CD4-positive, alpha-beta T cell (primary cell): ENCODE data around the gene ZDHHC1. TPM values are rescaled to one million over a fixed set of nuclear protein-coding genes. Genes with fewer than 3 reads are reported as not detected.

Source experiments
- ATAC-seq: fragments of 200-7000 bp; cut with Tn5 transposase; one replicate; pipeline ENCODE4 v1.10.0; 2022; ENCODE audit warnings: mild to moderate bottlenecking; ENCODE audit not compliant: poor library complexity
- CTCF ChIA-PET: fragments of 350-600 bp; sonication (Branson Sonifier 250); formaldehyde crosslinking; loops from one replicate; lab custom pipeline; 2021; ENCODE audit warnings: antibody characterized with exemption, inconsistent platforms; lab: Charles Lee
- POLR2A ChIA-PET: fragments of 350-600 bp; sonication (Branson Sonifier 250); formaldehyde crosslinking; loops from one replicate; lab custom pipeline; 2021; ENCODE audit warnings: antibody characterized with exemption, inconsistent platforms; lab: Charles Lee
- DNase-seq, 14 experiments: peaks; one replicate each; pipeline ENCODE4 v3.0.0-alpha.2; 2013 to 2020; ENCODE audit warnings: mixed read lengths in 2 of 14
- H3K27ac ChIP-seq, 2 donors: one replicate each; pipeline versions ENCODE4 v1.5.1 to v1.7.0; 2013; ENCODE audit warnings: low read length in 2 of 2, low read depth in 1 of 2, mild to moderate bottlenecking in 1 of 2
- H3K27me3 ChIP-seq, 2 experiments: 1 replicate in 1 of 2; 2 replicates in 1 of 2; pipeline versions ENCODE4 v1.6.1 to v1.7.0; 2013; ENCODE audit warnings: low read length in 2 of 2, control low read depth in 1 of 2, mild to moderate bottlenecking in 1 of 2, moderate library complexity in 1 of 2; ENCODE audit not compliant: insufficient read depth in 2 of 2, control insufficient read depth in 1 of 2
- H3K36me3 ChIP-seq: one replicate; pipeline ENCODE4 v1.6.1; 2013; ENCODE audit warnings: low read length, control low read depth; ENCODE audit not compliant: insufficient read depth
- H3K4me1 ChIP-seq: one replicate; pipeline ENCODE4 v1.6.1; 2013; ENCODE audit warnings: low read length, control low read depth; ENCODE audit not compliant: insufficient read depth
- H3K4me3 ChIP-seq: one replicate; pipeline ENCODE4 v1.5.1; 2013; ENCODE audit warnings: mild to moderate bottlenecking, low read length, moderate library complexity
- H3K9me3 ChIP-seq, 2 experiments: 1 replicate in 1 of 2; 2 replicates in 1 of 2; pipeline versions ENCODE4 v1.6.1 to v1.7.0; 2013; ENCODE audit warnings: low read length in 2 of 2, mild to moderate bottlenecking in 2 of 2, control low read depth in 1 of 2, moderate library complexity in 1 of 2; ENCODE audit not compliant: control insufficient read depth in 1 of 2, insufficient read depth in 1 of 2
- H3K27ac Mint-ChIP-seq: one replicate; pipeline ENCODE4 v1.8.0; 2020; ENCODE audit warnings: mixed read lengths
- H3K27me3 Mint-ChIP-seq: one replicate; pipeline ENCODE4 v1.8.0; 2021; ENCODE audit warnings: mixed read lengths
- H3K36me3 Mint-ChIP-seq: one replicate; pipeline ENCODE4 v1.8.0; 2021; ENCODE audit warnings: low read depth, mixed read lengths
- H3K4me1 Mint-ChIP-seq: one replicate; pipeline ENCODE4 v1.8.0; 2021; ENCODE audit warnings: low read depth, mixed read lengths
- H3K4me3 Mint-ChIP-seq: one replicate; pipeline ENCODE4 v1.8.0; 2020; ENCODE audit warnings: mild to moderate bottlenecking, mixed read lengths
- H3K9me3 Mint-ChIP-seq: one replicate; pipeline ENCODE4 v1.8.0; 2020; ENCODE audit warnings: mixed read lengths
- intact Hi-C, 2 experiments: fragments of 100-400 bp; cut with DNase I in 1 of 2; cut with micrococcal nuclease in 1 of 2; formaldehyde crosslinking; loops; one replicate each; pipeline versions ENCODE4 v1.15.1 to v1.9.0; 2023 to 2025; cut with DNase I, micrococcal nuclease
- total RNA-seq, 174 experiments: library from RNA in 2 of 174; stranded (reverse) in 2 of 174; gene quantifications; one replicate each; pipeline ENCODE4 v1.2.3 and lab custom pipeline; 2021 to 2026
- TF ChIP-seq, protein P1 (sequence below): fragments of 200-600 bp; IDR thresholded peaks from one replicate; pipeline ENCODE4 v1.8.0; 2022; ENCODE audit warnings: antibody characterized with exemption, mild to moderate bottlenecking

The ZDHHC1 gene
- total RNA-seq, 2 experiments from 2014 or later, result 0.22 TPM; not detected in 1

DNA sequence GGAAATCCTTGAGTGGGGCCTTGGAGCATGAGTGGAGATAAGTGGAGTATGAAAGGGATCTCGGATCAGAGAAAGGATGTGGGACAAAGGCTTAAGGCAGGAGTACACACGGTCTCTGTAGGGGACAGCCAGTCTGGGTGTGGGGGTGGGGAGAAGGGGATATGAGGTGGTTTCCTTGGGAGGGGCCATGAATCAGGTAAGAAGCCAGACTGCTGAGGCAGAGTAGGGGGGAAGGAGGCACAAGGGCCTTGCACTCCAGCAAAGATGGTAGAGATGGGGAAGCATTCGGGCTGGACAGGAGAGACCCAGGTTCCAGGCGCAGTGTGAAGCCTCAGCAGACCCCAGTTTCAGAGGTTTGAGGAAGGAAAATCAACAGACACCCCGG, 16.2 kb upstream of the ZDHHC1 start:
- TF ChIP-seq, protein P1, sequence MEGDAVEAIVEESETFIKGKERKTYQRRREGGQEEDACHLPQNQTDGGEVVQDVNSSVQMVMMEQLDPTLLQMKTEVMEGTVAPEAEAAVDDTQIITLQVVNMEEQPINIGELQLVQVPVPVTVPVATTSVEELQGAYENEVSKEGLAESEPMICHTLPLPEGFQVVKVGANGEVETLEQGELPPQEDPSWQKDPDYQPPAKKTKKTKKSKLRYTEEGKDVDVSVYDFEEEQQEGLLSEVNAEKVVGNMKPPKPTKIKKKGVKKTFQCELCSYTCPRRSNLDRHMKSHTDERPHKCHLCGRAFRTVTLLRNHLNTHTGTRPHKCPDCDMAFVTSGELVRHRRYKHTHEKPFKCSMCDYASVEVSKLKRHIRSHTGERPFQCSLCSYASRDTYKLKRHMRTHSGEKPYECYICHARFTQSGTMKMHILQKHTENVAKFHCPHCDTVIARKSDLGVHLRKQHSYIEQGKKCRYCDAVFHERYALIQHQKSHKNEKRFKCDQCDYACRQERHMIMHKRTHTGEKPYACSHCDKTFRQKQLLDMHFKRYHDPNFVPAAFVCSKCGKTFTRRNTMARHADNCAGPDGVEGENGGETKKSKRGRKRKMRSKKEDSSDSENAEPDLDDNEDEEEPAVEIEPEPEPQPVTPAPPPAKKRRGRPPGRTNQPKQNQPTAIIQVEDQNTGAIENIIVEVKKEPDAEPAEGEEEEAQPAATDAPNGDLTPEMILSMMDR, result no peak
- Histone ChIP-seq H3K27ac (no peak overlapping the region), H3K9me3 (peaks cover 0 to 10% of the 10 kb centered on the region in 2 experiments), H3K4me1 (peaks cover 20% of the 10 kb centered on the region), H3K36me3 (peaks cover 5% of the 10 kb centered on the region), H3K4me3 (no peak overlapping the region), H3K27me3 (peaks cover 28 to 32% of the 10 kb centered on the region in 2 experiments)
- DNase-seq (no peak), ATAC-seq (no peak)
- Mint-ChIP-seq H3K27me3 (peaks cover 37% of the 10 kb centered on the region), H3K36me3 (peaks cover 6% of the 10 kb centered on the region), H3K27ac (no peak overlapping the region), H3K4me1 (peaks cover 9% of the 10 kb centered on the region), H3K4me3 (peak overlapping the region; percentile 76), H3K9me3 (no peaks in the 10 kb centered on the region)
- intact Hi-C loops, result loop anchor here in 1 of 2 experiments (5.0 kb wide), 1 partner anchor 80 kb away; no protein-coding TSS in a partner anchor
- POLR2A ChIA-PET, result no interaction called here
- CTCF ChIA-PET, result no interaction called here

DNA sequence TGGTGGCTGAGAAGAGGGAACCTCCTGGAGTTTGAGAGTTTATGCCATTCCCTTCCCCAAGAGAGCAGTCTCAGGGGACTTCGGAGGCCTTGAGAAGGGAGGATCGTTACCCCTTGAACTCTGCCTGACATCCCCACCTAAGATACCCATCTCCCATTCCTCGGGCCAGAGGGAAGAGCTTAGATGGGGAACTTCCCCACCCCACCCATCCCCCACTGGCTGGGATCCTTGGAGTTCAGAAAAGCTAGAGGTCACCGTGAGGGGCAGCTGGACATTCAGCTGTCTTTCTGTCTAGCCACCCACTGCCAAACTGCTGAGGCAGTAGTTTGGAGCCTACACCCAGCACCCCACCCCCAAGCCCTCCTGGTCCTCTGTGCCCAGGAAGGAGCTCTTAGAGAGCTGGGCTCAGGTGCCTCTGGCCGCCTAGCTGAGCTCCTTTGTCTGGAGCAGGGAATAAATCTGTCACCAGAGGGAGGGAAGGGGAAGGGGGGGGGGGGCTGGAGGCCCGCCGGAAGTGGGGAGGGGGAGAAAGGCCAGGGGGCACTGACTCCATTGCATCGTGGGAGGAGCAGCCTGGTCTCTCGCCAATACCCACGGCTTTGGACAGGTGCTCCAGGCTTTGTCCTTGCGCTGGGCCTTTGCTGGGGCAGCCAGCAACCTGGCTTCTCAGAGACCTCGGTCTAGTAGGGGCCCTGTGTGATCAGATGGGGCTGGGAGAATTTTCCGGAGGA, 15.7 kb upstream of the ZDHHC1 start:
- DNase-seq (no peak), ATAC-seq (no peak)
- peaks cover 0 to 10% of the 10 kb centered on the region in 2 experiments for H3K9me3 ChIP-seq
- peaks cover 3% of the 10 kb centered on the region for H3K36me3 ChIP-seq
- H3K27ac ChIP-seq, result no peak overlapping the region
- POLR2A ChIA-PET, result no interaction called here
- Mint-ChIP-seq H3K9me3 (no peaks in the 10 kb centered on the region), H3K4me1 (peaks cover 9% of the 10 kb centered on the region), H3K4me3 (peak overlapping the region; percentile 76), H3K27ac (no peak overlapping the region), H3K36me3 (peaks cover 4% of the 10 kb centered on the region), H3K27me3 (peaks cover 42% of the 10 kb centered on the region)
- intact Hi-C loops, result loop anchor here in 1 of 2 experiments (5.0 kb wide), 1 partner anchor 80 kb away; no protein-coding TSS in a partner anchor
- TF ChIP-seq, protein P1, result no peak
- H3K27me3 ChIP-seq, result peaks cover 28 to 33% of the 10 kb centered on the region in 2 experiments
- CTCF ChIA-PET, result no interaction called here
- H3K4me3 ChIP-seq, result peak overlapping the region; percentile 12
- H3K4me1 ChIP-seq, result peaks cover 20% of the 10 kb centered on the region

DNA sequence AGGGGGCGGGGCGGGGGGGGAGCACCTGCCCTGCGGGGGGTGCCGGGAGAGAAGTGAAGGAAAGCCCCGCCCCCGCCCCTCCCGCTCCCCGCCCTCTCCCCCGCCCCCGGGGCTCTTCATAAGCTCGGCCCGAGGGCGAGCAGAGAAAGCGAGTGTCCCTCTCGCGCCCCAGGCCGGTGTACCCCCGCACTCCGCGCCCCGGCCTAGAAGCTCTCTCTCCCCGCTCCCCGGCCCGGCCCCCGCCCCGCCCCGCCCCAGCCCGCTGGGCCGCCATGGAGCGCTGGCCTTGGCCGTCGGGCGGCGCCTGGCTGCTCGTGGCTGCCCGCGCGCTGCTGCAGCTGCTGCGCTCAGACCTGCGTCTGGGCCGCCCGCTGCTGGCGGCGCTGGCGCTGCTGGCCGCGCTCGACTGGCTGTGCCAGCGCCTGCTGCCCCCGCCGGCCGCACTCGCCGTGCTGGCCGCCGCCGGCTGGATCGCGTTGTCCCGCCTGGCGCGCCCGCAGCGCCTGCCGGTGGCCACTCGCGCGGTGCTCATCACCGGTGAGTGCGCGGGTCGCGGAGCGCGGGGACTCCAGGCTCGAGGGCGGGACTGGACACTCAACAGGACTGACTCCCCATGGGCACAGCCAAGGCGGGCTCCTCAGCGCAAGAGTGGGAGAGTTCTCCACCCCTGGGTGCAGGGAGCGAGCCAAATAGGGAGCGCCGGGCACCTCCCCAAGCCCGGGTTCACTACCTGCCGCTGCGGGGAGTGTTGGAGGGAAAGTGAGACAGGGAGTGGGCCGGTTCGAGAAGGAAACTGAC, 14.9 kb upstream of the ZDHHC1 start, which contains the start of gene HSD11B2:
TSS of gene HSD11B2 (plus strand) at position 145 of the 798 bp plus-strand sequence. CDS start at position 273, 128 bp downstream.
- peaks cover 0 to 10% of the 10 kb centered on the region in 2 experiments for H3K9me3 ChIP-seq
- CTCF ChIA-PET, result no interaction called here
- Mint-ChIP-seq H3K27ac (no peak within 1 kb of the TSS), H3K4me3 (peak within 1 kb of the TSS; percentile 84), H3K9me3 (no peaks in the 10 kb centered on the region), H3K36me3 (no peaks in the 10 kb centered on the region), H3K27me3 (peaks cover 48% of the 10 kb centered on the region), H3K4me1 (peaks cover 9% of the 10 kb centered on the region)
- H3K4me1 ChIP-seq, result peaks cover 20% of the 10 kb centered on the region
- ATAC-seq (peak; percentile 35), DNase-seq (peak in 4 of 14 experiments; percentile 10 to 57 (median 44))
- H3K36me3 ChIP-seq, result no peaks in the 10 kb centered on the region
- POLR2A ChIA-PET, result no interaction called here
- TF ChIP-seq, protein P1, result no peak
- peak within 1 kb of the TSS; percentile 14 for H3K4me3 ChIP-seq
- no peak within 1 kb of the TSS for H3K27ac ChIP-seq
- peaks cover 28 to 38% of the 10 kb centered on the region in 2 experiments for H3K27me3 ChIP-seq
- intact Hi-C loops, result loop anchor here in 1 of 2 experiments (5.0 kb wide), 1 partner anchor 81 kb away; no protein-coding TSS in a partner anchor
